GM19438 (cell line): ENCODE data around the gene CDH4.

Experiments
- ATAC-seq: cut with Tn5 transposase; IDR thresholded peaks from one replicate; pipeline ENCODE4 v1.9.1; 2021; ENCODE audit warnings: low read depth; ENCODE audit not compliant: unreplicated experiment

Gene CDH4

DNA sequence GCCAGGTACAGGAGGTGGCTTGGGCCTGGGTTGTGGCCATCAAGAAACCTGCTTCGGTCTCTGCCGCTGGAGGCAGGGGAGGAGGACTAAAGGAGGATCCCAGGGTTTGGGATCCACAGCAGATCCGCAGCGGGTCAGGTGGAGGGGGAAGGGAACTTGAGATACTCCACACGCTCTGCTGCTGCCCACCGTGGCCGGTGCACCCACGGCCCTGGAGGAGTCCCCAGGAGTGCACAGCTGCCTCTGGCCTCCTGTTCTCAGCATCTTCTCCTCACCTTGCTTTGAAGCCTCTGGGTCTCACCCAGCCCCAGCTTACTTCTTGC is 286.8 kb downstream of the CDH4 start:
- ATAC-seq = no peak

DNA sequence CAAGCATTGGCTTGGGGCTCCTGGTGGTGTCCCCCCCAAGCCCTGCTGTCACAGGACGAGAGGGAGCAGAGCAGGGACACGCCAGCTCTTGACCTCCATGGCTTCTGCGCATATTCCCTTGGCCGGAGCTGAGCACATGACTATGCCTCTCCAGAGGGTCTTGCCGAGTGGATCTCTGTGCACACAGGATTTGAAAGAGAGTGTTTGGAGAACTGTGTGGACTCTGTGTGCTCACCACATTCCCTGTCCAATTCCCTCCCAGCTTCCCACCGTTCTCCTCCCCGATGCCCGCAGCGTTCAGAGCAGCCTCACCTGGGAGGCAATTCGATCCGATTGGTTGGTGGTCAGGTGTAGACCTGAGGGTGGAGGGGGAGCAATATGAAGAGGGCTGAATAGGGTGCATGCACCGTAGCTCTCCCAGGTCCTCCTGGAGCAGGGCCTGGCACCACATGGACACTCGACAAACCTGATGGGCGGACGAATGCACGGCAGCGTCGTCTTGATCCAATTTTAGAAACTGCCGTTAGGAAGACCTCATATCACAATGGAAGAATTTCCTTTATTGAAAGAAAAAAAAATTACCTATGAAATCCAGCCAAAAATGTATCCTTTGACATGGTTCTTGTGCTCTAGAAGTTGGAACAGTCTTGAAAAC is 287.8 kb downstream of the CDH4 start:
- no peak for ATAC-seq

DNA sequence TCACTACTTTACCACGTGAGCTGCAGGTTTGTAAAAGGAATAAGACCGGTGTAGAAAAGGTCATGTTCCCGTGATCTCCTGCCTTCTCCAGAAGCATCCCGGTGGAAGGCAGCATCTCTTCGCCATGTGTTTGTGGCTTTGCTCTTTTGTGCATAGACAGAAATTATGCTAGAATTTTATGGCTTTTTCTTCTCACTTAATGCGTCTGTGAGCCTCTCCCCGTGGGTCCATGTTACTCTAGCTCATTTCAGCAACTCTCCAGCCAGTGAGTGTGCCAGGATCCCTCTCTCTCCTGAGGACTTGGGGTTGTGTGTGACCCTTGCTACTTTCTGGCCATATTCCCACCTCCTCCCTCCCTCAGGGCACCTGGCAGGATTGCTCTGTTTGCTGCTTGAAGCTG is 289.5 kb downstream of the CDH4 start:
- no peak for ATAC-seq

DNA sequence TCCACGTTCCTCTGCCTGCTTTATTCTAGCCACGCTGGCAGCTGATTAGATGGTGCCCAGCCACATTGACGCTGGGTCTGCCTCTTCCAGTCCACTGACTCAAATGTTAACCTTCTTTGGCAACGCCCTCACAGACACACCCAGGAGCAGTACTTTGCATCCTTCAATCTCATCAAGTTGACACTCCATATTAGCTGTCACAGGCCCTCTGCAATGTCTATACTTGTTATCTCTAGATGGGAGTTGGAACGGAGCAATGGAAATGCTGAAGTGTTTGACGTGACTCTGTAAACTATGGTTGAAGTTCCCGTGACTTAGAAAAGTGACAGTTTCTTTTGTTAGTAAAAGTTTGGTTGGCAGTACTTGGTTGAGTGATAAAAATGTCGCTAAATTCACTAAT is 291.0 kb downstream of the CDH4 start:
- no peak for ATAC-seq

DNA sequence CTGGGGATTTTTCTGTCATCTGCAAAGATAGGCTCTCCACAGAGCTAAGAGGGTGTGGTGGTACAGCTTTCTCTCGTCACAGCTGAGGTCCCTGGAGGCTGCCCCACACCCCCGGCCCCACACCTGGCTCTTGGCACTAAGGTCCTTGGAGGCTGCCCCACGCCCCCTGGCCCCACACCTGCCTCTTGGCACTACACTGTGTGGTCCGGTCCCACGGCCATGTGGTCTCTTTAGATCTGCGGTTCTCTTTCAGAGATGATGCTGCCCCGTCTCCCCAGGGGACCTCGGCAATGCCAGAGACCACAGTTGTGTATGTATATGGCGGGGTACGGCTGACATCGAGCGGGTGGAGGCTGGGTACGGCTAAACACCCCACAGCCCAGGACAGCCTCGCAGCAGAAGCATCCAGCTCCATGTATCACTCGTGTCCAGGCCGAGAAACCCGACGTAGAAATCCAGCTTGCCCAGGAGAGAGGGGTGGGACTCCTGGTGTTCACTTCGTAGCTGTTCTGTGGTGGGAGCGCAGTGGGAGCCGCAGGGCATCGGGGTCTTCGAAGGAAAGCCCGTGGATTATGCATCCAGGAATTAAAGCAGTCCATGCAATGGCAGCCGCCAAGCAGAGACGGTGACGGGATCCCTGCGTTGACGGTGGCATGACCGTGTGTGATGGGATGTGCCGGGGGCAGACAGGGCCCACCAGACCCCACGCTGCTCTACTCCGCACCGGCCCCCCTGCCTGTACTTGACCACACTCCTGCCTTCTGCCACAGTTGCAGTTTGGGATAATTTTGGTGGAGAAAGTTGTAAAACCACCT is 292.1 kb downstream of the CDH4 start:
- ATAC-seq = no peak

DNA sequence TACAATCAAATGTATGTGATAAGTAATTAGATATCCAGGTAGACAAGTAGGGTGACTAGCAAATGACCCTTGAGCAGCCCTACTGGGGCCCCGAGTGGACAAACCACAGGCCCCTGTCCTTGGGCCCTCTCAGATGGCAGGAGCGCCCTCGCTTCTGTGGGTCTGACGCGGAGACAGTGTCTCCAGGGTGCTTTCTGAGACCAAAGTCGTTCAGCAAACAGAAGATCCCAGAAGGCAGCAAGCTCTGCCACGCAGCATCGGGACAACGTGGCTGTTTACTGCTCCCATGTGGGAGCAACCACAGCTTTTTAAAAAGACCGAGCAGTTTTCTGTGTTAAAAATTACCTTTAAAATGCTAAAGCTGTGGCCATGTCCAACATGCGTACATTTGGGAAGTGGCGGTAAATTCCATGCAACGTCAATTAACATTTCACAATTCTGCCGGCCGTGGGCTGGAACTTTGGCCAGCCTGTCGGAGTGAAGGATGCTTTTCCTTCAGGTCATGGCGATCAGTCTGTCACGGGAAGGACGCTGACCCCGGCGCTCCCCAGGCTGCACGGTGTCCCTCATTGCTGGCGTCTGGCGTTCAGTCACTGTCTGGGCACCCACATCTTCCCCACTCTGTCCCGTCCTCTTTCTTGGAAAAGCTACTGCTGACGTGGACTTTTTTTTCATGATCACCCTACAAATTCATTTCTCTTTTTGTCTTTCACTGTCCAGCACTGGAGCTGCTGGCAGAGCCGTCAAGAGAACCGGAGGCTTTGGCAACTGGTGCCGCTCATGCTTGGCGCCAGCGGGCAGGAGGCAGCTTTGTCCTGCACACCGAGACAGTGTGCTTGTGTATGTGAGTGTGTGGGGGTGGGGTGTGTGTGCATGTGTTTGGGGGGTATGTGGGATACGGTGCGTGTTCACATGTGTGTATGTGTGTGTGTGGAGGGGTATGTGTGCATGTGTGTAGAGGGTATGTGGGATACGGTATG is 293.1 kb downstream of the CDH4 start:
- no peak for ATAC-seq

DNA sequence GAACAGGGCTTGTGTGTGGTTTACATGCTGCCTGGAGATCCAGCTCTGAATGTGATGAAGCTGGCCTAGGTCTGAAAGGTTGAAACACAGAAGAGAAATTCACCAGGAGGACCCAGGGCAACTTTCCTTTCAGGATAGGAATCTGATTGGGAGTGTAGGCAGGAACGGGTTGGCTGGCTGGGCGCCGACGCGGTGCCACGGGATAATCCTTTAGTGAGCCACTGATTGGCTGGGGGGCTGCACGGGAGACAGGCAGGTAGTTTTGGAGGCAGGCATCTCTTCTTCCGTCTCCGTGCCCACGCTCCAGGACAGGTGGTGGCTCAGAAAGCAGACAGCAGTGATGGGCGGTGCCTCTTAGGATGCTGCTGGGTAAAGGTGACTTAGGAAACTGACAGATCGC is 294.6 kb downstream of the CDH4 start:
- no peak for ATAC-seq

DNA sequence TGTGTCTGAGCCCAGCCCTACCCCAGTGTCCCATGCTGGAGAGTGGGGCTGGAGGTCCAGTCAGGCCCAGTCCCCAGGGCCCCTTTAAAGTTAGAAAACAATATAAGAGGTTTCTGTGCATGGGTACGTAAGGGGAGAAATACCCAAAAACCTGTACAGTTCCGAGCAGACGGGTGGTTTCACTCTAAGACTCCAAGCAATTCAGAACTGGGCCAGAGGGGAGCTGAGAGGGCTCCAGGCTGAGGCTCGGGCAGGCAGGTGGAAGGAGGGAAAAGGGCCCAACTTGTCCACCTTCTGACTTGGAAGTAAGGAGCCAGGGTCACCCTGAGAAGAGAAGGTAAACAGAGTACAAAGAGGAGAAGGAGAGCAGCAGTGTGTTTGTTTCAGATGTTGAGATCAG is 296.0 kb downstream of the CDH4 start:
- ATAC-seq = no peak

DNA sequence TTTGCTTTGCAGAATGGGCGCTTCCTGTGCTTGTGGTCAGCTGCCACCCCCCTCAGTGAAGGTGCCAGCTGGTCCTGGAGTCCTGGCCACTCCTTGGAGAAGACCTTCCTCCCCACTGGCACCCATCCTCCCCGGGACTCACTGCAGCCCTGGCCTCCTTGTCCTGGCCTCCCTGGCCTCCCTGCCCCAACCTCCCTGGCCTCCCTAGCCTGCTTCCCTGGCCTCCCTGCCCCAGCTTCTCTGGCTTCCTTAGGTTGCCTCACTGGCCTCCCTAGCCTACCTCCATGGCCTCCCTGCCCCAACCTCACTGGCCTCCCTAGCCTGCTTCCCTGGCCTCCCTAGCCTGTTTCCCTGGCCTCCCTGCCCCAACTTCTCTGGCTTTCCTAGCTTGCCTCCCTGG is 297.8 kb downstream of the CDH4 start:
- no peak for ATAC-seq

DNA sequence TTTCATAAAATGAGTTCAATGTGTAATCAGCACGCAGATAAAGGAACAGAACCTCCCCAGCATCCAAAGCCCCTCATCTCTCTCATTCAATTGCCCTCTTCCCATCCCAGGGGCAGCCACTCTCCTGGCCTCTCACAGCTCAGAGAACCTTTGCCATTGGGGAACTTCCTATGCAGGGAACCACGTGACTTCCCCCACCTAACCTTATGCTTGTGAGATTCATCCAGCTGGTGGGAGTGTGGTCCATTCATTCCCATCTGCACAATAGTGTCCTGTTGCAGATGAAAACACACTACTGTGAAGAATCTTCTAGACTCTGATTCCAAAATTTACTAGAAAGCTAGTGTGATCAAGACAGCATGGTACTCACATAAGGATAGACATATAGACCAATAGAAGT is 299.3 kb downstream of the CDH4 start:
- ATAC-seq = no peak

DNA sequence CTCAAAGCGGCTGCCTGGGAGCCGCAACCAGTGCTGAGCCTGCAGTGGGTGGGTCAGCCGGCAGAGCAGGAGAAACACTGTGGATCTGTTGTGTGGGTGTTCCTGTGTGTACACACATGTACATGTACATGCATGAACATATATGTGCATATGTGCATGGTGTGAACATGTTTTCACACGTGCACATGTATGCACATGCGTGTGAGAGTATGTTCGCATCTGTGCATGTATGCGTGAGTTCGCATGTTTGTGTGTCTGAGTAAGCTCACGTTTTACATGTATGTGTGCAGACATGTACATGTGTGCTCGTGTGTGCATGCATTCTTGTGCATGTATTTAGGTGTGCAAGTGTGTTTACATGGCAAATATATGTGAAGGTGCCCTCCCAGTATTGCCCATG is 302.6 kb downstream of the CDH4 start:
- ATAC-seq = no peak

DNA sequence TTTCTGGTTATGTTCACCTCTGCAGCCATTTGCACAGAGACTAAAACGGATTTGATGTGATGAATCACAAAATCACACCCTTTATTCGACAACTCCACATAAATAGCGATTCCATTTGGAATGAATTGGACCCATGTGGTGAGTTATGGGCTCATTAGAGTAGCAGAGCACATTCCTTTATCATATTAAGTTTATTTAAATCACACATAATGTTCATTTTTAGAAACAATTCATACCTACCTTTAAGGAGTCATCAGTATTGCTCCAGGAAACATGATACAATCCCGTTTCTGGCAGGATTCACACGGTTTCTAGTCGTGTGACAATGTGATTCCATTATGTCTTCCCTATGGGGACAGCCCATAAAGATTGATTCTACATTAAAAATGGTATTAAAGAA is 303.5 kb downstream of the CDH4 start:
- no peak for ATAC-seq

DNA sequence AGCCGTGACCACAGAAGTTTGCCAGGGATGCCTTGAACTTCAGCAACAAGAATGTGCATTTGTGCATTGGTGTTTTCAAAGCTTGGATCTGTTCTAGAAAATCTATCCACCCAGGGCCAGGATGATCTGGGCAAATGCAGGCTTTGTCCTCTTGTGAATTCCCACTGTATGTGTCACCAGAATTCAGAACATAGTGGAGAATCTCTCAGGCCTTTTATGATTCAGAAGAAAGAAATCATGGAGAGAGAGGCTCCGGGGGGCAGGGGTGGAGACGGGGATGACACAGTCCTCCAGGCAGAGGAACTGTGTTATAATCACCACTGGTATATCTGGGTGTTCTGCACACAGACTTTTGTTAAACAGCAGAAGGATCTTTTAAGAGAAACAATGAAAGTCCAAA is 304.1 kb downstream of the CDH4 start:
- ATAC-seq = no peak

DNA sequence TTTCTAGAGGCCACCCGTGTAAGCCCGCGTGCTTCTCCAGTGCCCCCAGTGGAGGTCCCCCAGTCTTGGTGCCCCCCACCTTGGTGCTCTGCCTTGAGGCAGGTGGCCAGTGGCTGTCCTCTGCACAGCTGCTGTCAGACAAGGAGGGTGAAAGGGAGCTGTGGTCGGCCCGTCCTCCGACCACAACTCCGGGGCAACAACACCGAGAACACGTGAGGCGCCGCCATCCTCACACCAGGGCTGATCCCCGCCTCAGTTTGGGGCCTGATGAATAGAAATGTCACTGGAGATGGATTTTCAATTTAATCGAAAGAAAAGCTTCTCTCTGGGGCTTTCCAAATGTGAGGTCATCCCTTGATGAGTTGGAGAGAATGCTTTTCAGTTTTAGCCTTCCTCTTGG is 304.6 kb downstream of the CDH4 start:
- ATAC-seq = no peak

DNA sequence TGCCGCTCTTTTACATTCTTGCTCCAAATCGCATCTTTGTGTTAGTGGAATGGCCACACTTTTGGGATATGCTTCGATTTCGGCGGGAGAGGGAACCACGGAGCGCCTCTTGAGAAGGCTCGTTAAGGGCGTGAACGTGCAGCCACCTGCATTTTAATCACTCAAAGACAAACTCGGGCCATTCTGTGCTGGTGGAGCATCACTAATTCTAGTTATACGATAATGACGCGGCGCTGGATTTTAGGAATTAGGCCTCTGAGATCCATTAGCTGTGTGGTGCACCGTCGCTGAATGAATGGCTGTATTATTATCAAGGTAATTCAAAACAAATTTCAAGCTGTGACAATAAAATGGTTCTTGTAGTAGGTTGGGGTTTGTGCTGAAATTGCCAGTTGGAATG is 305.6 kb downstream of the CDH4 start:
- no peak for ATAC-seq

DNA sequence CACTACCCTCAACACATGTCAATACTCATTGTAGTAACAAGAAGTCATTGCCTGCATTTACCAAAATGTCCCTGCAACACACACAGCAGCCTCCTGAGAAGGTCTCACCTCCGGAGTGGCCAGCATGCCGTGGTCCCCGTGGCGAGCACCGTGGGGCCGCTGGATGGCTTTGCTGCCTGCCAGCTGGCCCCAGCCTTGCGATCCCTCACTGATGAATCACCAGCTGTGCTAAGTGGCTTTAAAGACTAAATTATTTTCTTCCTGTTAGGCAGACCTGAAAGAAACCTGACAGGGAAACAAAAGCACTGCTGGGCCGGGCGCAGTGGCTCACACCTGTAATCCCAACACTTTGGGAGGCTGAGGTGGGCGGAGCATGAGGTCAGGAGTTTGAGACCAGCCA is 306.7 kb downstream of the CDH4 start:
- ATAC-seq = no peak

DNA sequence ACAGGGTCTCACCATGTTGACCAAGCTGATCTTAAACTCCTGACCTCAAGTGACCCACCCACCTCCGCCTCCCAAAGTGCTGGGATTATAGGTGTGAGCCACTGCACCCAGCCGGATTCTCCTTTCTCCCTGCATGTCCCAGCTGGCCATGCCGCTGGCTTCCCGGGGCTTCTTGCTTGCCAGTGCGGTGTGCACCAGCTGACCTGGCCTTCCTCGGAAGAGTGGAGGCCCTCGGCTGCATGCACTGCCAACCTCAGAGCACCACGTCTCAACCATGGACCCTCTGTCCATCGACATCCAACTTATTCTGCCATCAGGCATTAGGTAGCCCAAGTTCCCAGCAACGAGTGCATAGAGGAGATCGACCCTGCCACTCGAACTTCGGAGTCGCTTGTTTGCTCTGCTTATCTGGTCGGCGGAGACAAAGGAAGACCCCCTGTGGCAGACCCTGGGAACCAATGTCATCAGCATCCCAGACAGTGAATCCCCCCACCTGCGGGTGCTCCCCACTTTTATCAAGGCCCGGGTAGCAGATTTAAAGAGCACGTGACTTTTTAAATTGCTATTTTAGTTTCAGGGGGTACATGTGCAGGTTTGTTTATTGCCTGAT is 307.8 kb downstream of the CDH4 start:
- ATAC-seq = no peak

DNA sequence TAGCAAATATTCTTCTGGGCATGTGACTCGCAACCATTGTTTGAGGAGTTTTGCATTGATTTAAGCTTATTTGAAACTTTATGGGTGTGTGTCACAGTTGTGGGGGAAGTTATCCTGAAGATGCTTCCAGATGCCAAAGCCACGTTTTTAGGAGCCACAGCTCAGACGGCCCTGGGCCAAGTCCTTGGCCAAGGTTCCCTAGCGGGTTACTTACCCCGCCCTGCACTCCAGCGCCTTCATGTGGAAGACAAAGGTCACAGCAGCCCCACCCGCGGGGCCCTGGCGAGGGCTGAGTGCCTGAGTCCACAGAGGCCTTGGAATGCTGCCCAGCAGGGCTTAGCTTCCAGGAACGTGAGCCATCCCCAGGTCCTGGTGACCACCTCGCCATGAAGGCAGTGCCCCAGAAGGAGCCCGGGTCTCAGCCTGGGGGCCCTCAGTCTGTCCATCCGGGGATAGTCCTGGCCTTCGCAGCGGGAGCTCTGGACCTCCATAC is 308.3 kb downstream of the CDH4 start:
- ATAC-seq = no peak

DNA sequence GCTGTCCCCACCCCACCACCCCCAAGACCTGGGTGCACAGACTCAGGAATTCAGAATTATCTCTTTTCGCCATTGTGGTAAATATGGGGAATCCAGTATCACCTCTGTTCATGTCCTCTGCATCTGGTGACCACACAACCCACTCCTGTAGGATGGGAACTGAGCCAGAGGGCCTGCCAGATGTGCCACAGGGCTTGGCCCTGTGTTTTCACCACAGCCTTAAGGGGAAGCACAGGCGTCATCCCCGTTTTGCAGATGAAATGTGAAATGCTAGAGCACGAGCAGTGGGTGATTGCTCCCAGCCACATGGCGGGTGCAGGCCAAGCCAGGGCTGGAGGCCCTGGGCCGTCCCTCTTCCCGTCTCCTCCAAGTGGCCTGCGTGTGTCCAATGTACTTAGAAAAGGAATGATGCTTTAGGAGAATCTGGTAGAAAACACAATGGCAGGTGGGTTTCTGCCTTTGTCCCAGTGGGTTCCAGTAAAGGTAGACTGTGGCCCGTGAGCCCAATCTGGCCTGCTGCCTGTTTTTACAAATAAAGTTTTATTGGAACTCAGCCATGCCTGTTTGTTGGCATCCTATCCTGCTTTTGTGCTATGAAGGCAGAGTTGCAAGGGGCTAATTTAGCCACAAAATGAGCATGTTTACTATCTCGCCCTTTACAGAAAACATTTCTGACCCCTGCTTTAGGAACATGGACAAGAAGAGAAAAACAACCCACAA is 309.2 kb downstream of the CDH4 start:
- ATAC-seq = no peak

DNA sequence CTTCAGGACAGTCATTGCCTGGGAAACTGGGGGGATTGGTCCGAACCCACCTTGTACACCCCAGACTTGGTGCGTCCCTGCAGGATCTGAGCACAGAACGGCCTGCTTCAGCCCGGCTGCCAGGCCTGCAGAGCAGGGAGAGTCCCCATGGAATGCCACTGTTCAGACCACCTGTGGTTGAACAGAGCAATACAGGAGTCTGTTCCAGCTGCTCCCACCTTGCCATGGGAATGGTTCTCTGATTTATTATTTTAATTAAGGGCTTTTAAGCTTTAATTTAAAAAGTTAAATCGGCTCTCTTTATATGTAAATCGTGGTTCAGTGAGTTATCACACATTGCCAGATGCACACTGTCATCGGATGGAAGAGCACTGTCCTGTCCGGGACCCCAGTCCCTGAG is 310.4 kb downstream of the CDH4 start:
- ATAC-seq = no peak
